Measurements from ENCODE around the gene L3MBTL1.

DNA sequence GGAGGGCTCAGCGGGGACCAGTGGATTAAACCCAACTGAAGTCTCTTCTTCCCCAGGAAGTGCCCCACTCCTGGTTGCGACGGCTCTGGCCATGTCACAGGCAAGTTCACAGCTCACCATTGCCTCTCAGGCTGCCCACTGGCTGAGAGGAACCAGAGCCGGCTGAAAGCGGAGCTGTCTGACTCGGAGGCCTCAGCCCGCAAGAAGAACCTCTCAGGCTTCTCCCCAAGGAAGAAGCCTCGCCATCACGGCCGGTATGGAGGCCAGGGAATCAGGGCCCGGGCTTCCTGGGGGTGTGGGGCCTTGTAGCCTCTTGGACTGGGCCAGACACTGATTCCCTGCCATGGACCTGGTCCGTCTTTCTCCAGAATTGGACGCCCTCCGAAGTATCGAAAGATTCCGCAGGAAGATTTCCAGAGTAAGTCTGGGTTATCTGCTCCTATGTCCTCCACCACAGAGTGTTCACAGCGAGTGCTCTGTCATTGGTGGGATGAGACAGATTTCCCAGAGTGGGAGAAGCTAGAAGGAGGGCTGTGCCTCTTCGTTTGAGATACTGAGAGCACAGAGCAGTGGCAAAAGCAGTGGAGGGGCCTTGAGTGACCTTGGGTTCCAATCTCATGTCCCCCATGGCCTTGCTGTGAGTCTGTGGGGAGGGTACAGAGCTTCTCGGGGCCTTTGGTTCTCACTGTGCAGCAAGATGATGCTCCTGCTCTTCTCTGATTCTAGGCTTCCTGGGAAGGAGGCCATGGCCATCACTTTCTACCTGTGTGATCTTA is 28.7 kb downstream of the L3MBTL1 start:
- no peak for TF ChIP-seq POLR2A (IDR thresholded peaks at IDR 0.05)
- TF ChIP-seq, protein P1, sequence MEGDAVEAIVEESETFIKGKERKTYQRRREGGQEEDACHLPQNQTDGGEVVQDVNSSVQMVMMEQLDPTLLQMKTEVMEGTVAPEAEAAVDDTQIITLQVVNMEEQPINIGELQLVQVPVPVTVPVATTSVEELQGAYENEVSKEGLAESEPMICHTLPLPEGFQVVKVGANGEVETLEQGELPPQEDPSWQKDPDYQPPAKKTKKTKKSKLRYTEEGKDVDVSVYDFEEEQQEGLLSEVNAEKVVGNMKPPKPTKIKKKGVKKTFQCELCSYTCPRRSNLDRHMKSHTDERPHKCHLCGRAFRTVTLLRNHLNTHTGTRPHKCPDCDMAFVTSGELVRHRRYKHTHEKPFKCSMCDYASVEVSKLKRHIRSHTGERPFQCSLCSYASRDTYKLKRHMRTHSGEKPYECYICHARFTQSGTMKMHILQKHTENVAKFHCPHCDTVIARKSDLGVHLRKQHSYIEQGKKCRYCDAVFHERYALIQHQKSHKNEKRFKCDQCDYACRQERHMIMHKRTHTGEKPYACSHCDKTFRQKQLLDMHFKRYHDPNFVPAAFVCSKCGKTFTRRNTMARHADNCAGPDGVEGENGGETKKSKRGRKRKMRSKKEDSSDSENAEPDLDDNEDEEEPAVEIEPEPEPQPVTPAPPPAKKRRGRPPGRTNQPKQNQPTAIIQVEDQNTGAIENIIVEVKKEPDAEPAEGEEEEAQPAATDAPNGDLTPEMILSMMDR (IDR thresholded peaks at IDR 0.05), result no peak

Data from testis (tissue), 2 donors.